Adrenal gland (tissue), 19 donors: Measurements from ENCODE around the gene PRMT6. TPM values are rescaled to one million over a fixed set of nuclear protein-coding genes. Genes with fewer than 3 reads are reported as not detected.

Experiments used
- DNase-seq, 7 donors: peaks; one replicate each; pipeline ENCODE4 v3.0.0-alpha.2; 2019 to 2020
- H3K27ac ChIP-seq, 5 donors: fragments of 200-600 bp; sonication (generic) in 4 of 5; 1 replicate in 3 of 5; 2 replicates in 2 of 5; pipeline versions ENCODE4 v1.5.1 to v1.8.0; 2016 to 2020; ENCODE audit warnings: mild to moderate bottlenecking in 1 of 5
- H3K27me3 ChIP-seq: fragments of 200-600 bp; 2 replicates; pipeline ENCODE4 v1.8.0; 2021
- H3K36me3 ChIP-seq, 2 donors: fragments of 200-600 bp; replicated peaks in 1 of 2; 1 replicate in 1 of 2; 2 replicates in 1 of 2; pipeline versions ENCODE4 v1.5.1 to v1.8.0; 2018 to 2022
- H3K4me1 ChIP-seq, 2 donors: fragments of 200-600 bp; replicated peaks in 1 of 2; 1 replicate in 1 of 2; 2 replicates in 1 of 2; pipeline versions ENCODE4 v1.5.1 to v1.8.0; 2018 to 2021
- H3K4me3 ChIP-seq, 4 donors: fragments of 200-600 bp; sonication (generic) in 3 of 4; one replicate each; pipeline ENCODE4 v1.5.1; 2016 to 2018
- H3K9me3 ChIP-seq, 3 donors: fragments of 200-600 bp; sonication (generic) in 1 of 3; replicated peaks in 1 of 3; 1 replicate in 2 of 3; 2 replicates in 1 of 3; pipeline versions ENCODE4 v1.5.1 to v1.8.0; 2016 to 2021
- CTCF ChIP-seq, 6 experiments: fragments of 450-650 bp in 4 of 6; fragments of 200-600 bp in 2 of 6; sonication (generic) in 1 of 6; IDR thresholded peaks; 1 replicate in 5 of 6; 2 replicates in 1 of 6; pipeline versions ENCODE4 v1.5.1 to v1.8.0; 2016 to 2021; ENCODE audit warnings: antibody characterized with exemption in 6 of 6, mild to moderate bottlenecking in 2 of 6, moderate library complexity in 1 of 6
- POLR2A ChIP-seq, 2 donors: fragments of 450-650 bp; IDR thresholded peaks; one replicate each; pipeline ENCODE4 v1.6.1; 2017; ENCODE audit warnings: antibody characterized with exemption in 2 of 2, mild to moderate bottlenecking in 2 of 2, moderate library complexity in 1 of 2
- WGBS, 4 donors: extraction: QIAGEN DNeasy Blood & Tissue Kit in 2 of 4; methylation state at CpG; one replicate each; pipeline versions ENCODE4 v1.1.5 to v1.1.7; 2013 to 2017; 5-methylcytosine and 5-hydroxymethylcytosine counted together
- intact Hi-C, 2 donors: fragments of 100-400 bp; cut with DNase I; formaldehyde crosslinking; loops; one replicate each; pipeline versions ENCODE4 v1.14.1 to v1.15.0; 2022 to 2023
- long read RNA-seq, 10 donors: library from polyadenylated mRNA in 3 of 10; unstranded in 2 of 10; stranded (forward) in 1 of 10; transcript quantifications; one replicate each; pipeline ENCODE4 v2.0.0 and lab custom pipeline, GENCODE V29; 2021 to 2026
- polyA plus RNA-seq, 3 donors: library from polyadenylated mRNA; stranded (reverse); fragments of 200-250 nt in 2 of 3; fragments of 350-450 nt in 1 of 3; fragmentation: Illumina TruSeq in 1 of 3; extraction: RNeasy Lipid Tissue Mini Kit (QIAGEN cat#74804) in 1 of 3; gene quantifications; one replicate each; pipeline ENCODE4 v1.2.3, GENCODE V29; 2013 to 2014
- total RNA-seq, 9 donors: library from RNA; depleted of rRNA in 4 of 9; stranded (reverse); fragments of >200 nt in 4 of 9; fragments of 120-200 nt in 1 of 9; fragmentation: NEBNext Ultra II Directional in 1 of 9; extraction: Animal tissue kit (Norgen Biotek cat#: 25700) in 1 of 9; gene quantifications; one replicate each; pipeline versions ENCODE4 v1.1.0 to v1.2.4, GENCODE V29; 2013 to 2023
- donor health status: healthy with polysubstance abuse.
- donor health status: Bipolar disorder and iron deficiency.
- donor health status: DM: yes; HTN: yes; CAD: no.
- donor health status: DM: no; HTN: no; CAD: no.
- donor health status: DM: no; HTN: no; CAD: no.
- donor health status: DM: yes; HTN: yes; CAD: no.

PRMT6 gene
- total RNA-seq = 10 to 100 TPM; 15.3 to 30.4 (median 20.6) TPM
- polyA plus RNA-seq = 10 to 100 TPM in 1 of 3 donors, 1 to 10 TPM in 2; 9.0 to 14.4 (median 9.7) TPM
- long read RNA-seq, donor 1, transcript PRMT6-201 (1 exons, 2,616 nt) = major isoform, 19 of 19 reads
- long read RNA-seq, donor 1, partial matches to known transcripts = 0 of 19 reads
- long read RNA-seq, donor 1, other reads (novel, unspliced or antisense) = 0 of 19 reads
- long read RNA-seq, donor 2, transcript PRMT6-201 (1 exons, 2,616 nt) = major isoform, 26 of 26 reads
- long read RNA-seq, donor 2, partial matches to known transcripts = 0 of 26 reads
- long read RNA-seq, donor 2, other reads (novel, unspliced or antisense) = 0 of 26 reads
- long read RNA-seq, donor 3, transcript PRMT6-201 (1 exons, 2,616 nt) = major isoform, 15 of 15 reads
- long read RNA-seq, donor 3, partial matches to known transcripts = 0 of 15 reads
- long read RNA-seq, donor 3, other reads (novel, unspliced or antisense) = 0 of 15 reads
- long read RNA-seq, donor 4, transcript PRMT6-201 (1 exons, 2,616 nt) = major isoform, 12 of 12 reads
- long read RNA-seq, donor 4, partial matches to known transcripts = 0 of 12 reads
- long read RNA-seq, donor 4, other reads (novel, unspliced or antisense) = 0 of 12 reads
- long read RNA-seq, donor 5, transcript PRMT6-201 (1 exons, 2,616 nt) = major isoform, 68 of 69 reads
- long read RNA-seq, donor 5, partial matches to known transcripts = 0 of 69 reads
- long read RNA-seq, donor 5, other reads (novel, unspliced or antisense) = 0 of 69 reads
- long read RNA-seq, donor 6, transcript PRMT6-201 (1 exons, 2,616 nt) = major isoform, 9 of 9 reads
- long read RNA-seq, donor 6, partial matches to known transcripts = 0 of 9 reads
- long read RNA-seq, donor 6, other reads (novel, unspliced or antisense) = 0 of 9 reads
- long read RNA-seq, donor 7, transcript PRMT6-201 (1 exons, 2,616 nt) = major isoform, 15 of 15 reads
- long read RNA-seq, donor 7, partial matches to known transcripts = 0 of 15 reads
- long read RNA-seq, donor 7, other reads (novel, unspliced or antisense) = 0 of 15 reads
- long read RNA-seq, donor 8, transcript PRMT6-201 (1 exons, 2,616 nt) = major isoform, 28 of 29 reads
- long read RNA-seq, donor 8, partial matches to known transcripts = 0 of 29 reads
- long read RNA-seq, donor 8, other reads (novel, unspliced or antisense) = 0 of 29 reads
- long read RNA-seq, donor 9, transcript PRMT6-201 (1 exons, 2,616 nt) = major isoform, 24 of 24 reads
- long read RNA-seq, donor 9, partial matches to known transcripts = 0 of 24 reads
- long read RNA-seq, donor 9, other reads (novel, unspliced or antisense) = 0 of 24 reads
- long read RNA-seq, donor 10, transcript PRMT6-201 (1 exons, 2,616 nt) = major isoform, 14 of 14 reads
- long read RNA-seq, donor 10, partial matches to known transcripts = 0 of 14 reads
- long read RNA-seq, donor 10, other reads (novel, unspliced or antisense) = 0 of 14 reads

GRCh38 chr1:107056426-107057196 is at the start of gene PRMT6:
Gene PRMT6 (plus strand): TSS chr1:107056674. CDS start chr1:107056716, 42 bp downstream.
- Histone ChIP-seq H3K4me3 (peak within 1 kb of the TSS; percentile 56 to 92 (median 60)), H3K27me3 (no peaks in the 10 kb centered on the region), H3K4me1 (peaks cover 4 to 11% of the 10 kb centered on the region in 2 donors), H3K9me3 (no peaks in the 10 kb centered on the region), H3K36me3 (no peaks in the 10 kb centered on the region), H3K27ac (peak within 1 kb of the TSS in 4 of 5 donors; percentile 30 to 85 (median 82))
- DNase-seq = peak; percentile 72 to 86 (median 78)
- 0 to 1% (median 0%) methylated on average over 33 to 73 of the region's 73 CpGs for WGBS, 4 donors
- intact Hi-C loops = no loop called here
- TF ChIP-seq POLR2A (IDR thresholded peaks at IDR 0.05) = peak; percentile 37 to 49
- no peak for TF ChIP-seq CTCF (IDR thresholded peaks at IDR 0.05)

- no peaks in the 10 kb centered on the region for H3K36me3 ChIP-seq
- no peaks in the 10 kb centered on the region for H3K9me3 ChIP-seq
- no peaks in the 10 kb centered on the region for H3K27me3 ChIP-seq
- 65 to 79% (median 71%) methylated on average over 3 of the region's 3 CpGs for WGBS, 4 donors
- H3K4me3 ChIP-seq = no peak overlapping the region
- no peak for DNase-seq
- TF ChIP-seq CTCF (IDR thresholded peaks at IDR 0.05) = no peak
- no peak for TF ChIP-seq POLR2A (IDR thresholded peaks at IDR 0.05)
- H3K4me1 ChIP-seq = no peaks in the 10 kb centered on the region
- H3K27ac ChIP-seq = no peak overlapping the region
- intact Hi-C loops = no loop called here
Observed at GRCh38 chr1:107009281-107009680, 47.2 kb upstream of the PRMT6 start.

GRCh38 chr1:107010582-107010981 is 45.9 kb upstream of the PRMT6 start:
- Histone ChIP-seq H3K9me3 (no peaks in the 10 kb centered on the region), H3K27me3 (no peaks in the 10 kb centered on the region), H3K4me3 (no peak overlapping the region), H3K4me1 (no peaks in the 10 kb centered on the region), H3K36me3 (no peaks in the 10 kb centered on the region), H3K27ac (no peak overlapping the region)
- TF ChIP-seq POLR2A (IDR thresholded peaks at IDR 0.05) (no peak), CTCF (IDR thresholded peaks at IDR 0.05) (no peak)
- 58 to 69% (median 65%) methylated on average over 3 of the region's 3 CpGs for WGBS, 4 donors
- DNase-seq = no peak
- intact Hi-C loops = no loop called here
